DND-41 (cell line): ENCODE data around the gene CACNA2D4.

ENCODE experiments used
- EZH2 ChIP-seq: IDR thresholded peaks from 3 replicates; pipeline ENCODE4 v1.6.1; 2012; ENCODE audit warnings: borderline replicate concordance, low read depth, mild to moderate bottlenecking, moderate library complexity, low read length, inconsistent platforms; ENCODE audit not compliant: severe bottlenecking
- TF ChIP-seq, protein P1 (sequence below): IDR thresholded peaks from 2 replicates; pipeline ENCODE4 v1.5.1; 2012; ENCODE audit warnings: borderline replicate concordance, low read length, moderate library complexity, mild to moderate bottlenecking; ENCODE audit not compliant: poor library complexity, severe bottlenecking; ENCODE audit errors: extremely low read depth

DNA sequence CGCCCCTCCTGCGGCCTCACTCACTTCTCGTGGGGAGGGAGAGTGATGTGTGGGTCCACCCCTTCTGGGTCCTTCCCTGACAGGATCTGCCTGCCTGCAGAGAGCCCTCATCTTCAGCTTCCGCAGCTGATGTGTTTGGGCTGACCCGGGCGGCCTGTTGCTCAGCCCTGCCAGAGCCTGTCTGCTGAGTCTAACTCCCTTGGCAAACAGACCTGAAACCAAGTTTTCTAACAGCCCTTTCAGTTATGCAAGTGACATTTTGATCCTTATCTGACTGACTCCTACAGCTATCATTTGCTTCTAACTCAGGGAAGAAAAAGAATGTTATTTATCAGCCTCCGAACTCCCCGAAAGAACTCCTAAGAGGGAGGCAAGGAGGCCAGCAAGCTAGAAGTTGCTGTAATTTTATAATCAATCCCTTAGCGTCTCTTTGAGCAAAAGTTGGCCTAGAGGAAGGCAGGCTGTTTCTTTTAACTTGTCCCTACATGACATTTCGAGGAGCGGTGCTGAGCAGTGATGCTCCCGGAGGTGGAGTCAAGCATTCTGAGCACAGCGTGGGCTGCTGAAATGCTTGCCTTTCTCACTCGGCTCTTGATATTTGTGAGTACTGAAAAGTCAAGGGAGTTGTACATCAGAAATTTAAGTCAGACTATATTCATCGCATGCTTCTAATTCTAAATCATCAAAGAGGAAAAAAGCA, 31.5 kb upstream of the CACNA2D4 start:
- TF ChIP-seq, protein P1, sequence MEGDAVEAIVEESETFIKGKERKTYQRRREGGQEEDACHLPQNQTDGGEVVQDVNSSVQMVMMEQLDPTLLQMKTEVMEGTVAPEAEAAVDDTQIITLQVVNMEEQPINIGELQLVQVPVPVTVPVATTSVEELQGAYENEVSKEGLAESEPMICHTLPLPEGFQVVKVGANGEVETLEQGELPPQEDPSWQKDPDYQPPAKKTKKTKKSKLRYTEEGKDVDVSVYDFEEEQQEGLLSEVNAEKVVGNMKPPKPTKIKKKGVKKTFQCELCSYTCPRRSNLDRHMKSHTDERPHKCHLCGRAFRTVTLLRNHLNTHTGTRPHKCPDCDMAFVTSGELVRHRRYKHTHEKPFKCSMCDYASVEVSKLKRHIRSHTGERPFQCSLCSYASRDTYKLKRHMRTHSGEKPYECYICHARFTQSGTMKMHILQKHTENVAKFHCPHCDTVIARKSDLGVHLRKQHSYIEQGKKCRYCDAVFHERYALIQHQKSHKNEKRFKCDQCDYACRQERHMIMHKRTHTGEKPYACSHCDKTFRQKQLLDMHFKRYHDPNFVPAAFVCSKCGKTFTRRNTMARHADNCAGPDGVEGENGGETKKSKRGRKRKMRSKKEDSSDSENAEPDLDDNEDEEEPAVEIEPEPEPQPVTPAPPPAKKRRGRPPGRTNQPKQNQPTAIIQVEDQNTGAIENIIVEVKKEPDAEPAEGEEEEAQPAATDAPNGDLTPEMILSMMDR = no peak
- TF ChIP-seq EZH2 = no peak
